Muscle of arm (tissue), 12 donors: ENCODE data around the gene CLEC16A. TPM values are rescaled to one million over a fixed set of nuclear protein-coding genes. Genes with fewer than 3 reads are reported as not detected.

Source experiments
- DNase-seq: peaks from one replicate; pipeline ENCODE4 v3.0.0-alpha.2; 2013
- polyA plus RNA-seq, 12 donors: library from polyadenylated mRNA; unstranded; fragments of 120-200 nt; gene quantifications; one replicate each; pipeline ENCODE4 v1.2.1, GENCODE V29; 2013; ENCODE audit not compliant: insufficient read length in 12 of 12

CLEC16A gene
- polyA plus RNA-seq, 12 donors, result 11.8 to 16.1 (median 14.0) TPM; not detected in 1

DNA sequence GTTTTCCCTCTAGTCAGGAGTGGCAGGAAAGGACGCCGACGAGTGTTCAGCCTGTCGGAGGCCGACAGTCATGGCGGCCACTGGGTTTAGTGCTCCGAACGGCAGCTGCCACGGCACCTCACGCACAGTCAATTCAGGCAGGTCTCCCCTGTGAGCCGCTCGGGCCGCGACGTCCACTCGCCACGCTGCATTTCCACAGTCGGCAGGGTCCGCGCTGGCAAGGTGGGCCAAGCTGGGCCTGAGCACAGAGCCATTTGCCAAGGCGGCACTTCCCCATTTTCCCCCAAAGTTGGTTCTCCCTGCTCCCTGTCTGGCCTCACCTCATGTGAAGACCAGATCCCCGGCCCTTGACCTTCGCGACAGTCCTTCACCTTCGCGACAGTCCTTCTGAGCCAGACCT, 229.8 kb downstream of the CLEC16A start:
- DNase-seq, result no peak

- no peak for DNase-seq
Measured at GRCh38 chr16:11175106-11175786, 230.9 kb downstream of the CLEC16A start.

- DNase-seq, result no peak
Measured at GRCh38 chr16:11175787-11176341, 231.5 kb downstream of the CLEC16A start.

GRCh38 chr16:11177578-11178160, 233.3 kb downstream of the CLEC16A start:
- no peak for DNase-seq

DNA sequence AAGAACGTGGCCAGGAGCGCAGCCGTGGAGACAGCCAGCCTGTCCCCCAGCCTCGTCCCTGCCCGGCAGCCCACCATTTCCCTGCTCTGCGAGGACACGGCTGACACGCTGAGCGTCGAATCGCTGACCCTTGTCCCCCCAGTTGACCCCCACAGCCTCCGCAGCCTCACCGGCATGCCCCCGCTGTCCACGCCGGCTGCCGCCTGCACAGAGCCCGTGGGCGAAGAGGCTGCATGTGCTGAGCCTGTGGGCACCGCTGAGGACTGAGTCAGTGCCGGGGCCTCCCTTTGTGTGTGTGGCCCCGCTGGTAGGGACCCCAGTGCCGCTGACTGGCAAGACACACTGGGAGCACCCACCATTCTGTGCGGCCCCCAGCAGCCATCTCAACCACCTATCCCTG, 234.1 kb downstream of the CLEC16A start:
- no peak for DNase-seq

DNA sequence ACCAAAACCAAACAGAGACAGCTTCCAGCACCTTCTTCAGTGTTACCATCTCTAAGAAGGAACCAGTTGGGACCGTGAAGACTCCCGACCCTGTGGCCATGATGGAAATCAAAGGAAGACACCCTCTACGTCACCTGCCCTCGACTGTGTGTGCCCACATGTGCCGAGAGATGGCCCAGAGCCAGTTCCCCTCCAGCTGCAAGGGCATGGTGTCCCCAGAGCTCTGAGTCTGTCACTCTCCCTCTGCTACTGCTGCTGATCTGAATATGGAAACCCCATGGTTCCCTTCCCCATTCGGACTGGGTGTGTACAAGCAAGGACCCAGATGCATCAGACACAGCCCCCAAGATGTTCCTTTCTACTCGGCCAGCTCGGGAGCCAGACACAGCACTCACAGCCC, 235.2 kb downstream of the CLEC16A start:
- DNase-seq, result no peak

GRCh38 chr16:11180489-11180888, 236.1 kb downstream of the CLEC16A start:
- no peak for DNase-seq

DNA sequence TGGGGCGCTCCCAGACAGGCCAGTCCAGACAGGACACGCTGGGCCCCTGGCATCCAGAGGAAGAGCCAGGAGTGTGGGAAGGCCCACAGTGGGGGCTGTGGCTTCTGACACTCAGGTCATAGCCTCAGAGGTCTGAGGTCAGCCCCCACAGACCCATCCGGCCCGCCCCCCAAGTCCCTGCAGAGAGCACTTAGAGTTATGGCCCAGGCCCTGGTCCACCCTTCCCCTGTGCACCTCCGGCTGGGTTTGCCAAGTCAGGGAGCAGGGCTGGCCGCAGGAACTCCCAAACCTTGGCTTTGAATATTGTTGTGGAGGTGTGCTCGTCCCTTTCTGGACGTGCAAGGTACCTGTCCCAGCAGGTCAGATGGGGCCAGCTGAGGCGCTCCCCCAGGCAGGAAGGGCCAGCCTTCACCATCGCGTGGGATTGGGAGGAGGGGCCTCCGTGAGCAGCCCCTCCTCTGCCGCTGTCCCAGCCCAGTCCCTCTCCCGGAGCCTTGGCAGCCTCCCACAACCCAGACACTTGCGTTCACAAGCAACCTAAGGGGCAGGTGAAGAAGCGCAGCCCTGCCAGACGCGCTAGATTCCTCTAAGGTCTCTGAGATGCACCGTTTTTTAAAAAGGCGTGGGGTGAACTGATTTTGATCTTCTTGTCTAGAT, 237.0 kb downstream of the CLEC16A start:
- no peak for DNase-seq

DNA sequence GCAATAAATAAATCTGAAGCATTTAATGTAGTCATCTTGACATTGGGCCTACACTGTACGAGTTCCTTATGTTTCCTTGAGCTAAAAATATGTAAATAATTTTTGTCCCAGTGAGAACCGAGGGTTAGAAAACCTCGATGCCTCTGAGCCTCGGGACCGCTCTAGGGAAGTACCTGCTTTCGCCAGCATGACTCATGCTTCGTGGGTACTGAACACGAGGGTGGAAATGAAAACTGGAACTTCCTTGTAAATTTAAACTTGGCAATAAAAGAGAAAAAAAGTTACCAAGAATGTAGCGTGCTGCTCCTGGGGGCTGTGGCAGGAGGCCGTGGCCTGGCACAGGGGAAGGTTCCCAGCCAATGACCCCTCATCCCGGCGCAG, 237.5 kb downstream of the CLEC16A start:
- no peak for DNase-seq

GRCh38 chr16:11182411-11182810, 238.0 kb downstream of the CLEC16A start:
- DNase-seq, result no peak

DNA sequence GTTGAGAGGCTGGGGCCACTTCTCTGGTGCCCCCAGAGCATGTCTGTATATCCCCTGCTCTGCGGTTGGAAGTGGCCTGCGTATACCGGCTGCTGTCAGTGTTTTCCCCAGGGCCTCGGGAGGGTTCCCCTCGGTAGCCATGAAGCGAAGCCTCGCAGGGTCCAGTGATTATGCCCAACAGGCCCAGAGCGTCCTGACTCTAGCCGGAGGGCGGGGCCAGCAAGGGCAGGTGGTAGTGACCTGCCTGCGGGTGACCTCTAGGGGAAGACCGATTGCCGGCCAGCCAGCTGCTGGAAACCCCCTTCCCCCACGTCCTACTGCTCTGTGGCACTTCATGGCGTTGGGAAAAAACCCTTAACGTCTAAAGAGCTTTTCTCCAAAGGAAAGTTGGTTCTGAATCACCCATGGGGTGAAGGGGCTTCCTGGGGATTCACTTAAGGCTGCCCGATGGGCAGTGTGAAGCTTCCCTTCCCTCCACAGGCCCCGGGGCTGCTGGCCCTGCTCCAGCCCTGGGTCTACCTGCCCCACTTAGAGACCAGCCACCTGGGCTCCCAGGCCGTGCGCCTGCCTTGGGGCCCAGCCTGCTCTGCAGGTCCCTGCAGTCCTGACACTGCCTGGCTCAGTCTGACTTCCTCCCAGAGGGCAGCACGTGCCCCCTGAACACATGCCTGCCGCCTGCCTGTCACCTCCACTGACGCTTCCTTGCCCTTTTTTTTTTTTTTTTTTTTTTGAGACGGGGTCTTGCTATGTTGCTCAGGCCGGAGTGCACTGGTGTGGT, 238.9 kb downstream of the CLEC16A start:
- DNase-seq, result no peak

DNA sequence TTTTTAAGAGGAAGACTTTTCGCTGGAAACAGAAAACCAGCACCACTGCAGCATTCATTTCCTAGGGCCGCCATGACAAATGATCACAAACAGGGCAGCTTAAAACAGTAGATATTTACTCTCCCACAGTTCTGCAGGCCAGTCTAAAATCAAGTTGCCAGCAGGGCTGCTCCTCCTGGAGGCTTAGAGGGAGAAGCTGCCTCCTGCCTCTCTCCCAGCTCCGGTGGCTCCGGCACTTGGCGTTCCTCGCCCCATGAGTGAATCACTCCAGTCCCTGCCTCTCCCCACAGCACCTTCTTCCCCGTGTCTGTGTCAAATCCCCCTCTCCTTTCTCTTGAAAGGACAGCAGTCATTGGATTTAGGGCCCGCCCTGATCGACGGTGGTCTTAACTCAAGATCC, 239.6 kb downstream of the CLEC16A start:
- DNase-seq, result no peak

GRCh38 chr16:11187522-11188023, 243.2 kb downstream of the CLEC16A start:
- no peak for DNase-seq

DNA sequence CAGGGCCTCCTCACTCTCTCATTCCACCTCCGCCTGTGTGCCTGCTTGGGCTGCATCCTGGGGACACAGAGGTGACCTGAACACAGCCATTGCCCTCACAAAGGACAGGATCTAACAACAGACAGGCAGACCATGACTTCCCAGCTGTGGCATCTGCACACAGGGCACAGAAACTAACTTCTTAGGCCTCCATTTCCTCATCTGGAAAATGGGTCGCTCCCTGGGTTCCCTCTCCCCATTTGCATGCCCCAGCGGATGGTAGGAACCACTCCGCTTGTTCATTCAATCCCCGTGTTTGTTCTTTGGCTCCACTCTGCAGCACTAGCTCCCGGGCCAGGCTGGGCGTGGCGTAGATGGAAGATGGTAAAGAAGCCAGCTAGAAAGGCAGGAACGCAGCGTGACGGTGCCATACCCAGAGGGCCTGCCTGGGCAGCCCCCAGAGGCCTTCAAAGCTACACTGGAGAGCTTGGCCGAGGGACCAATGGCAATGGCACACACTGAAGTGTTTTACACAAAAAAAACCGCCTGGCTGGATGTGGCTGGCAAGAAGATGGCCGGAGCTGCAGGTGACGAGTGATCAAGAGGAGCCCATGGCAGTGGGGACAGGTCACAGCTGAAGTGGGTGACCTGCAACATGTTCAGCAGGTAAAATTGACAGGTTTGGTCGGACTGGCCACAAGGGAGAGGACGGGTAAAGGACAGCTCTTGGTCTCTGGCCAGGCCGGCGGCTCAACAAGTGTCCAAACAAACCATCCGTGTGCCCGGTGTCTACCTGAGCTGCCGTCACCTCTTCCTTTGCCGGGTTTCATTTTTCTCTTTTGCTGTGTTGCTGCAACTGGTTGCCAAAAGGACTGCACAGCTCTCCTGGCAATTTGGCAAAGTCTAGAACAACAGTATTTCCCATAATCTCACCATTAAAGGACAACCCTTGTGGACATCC, 244.7 kb downstream of the CLEC16A start:
- DNase-seq, result no peak

DNA sequence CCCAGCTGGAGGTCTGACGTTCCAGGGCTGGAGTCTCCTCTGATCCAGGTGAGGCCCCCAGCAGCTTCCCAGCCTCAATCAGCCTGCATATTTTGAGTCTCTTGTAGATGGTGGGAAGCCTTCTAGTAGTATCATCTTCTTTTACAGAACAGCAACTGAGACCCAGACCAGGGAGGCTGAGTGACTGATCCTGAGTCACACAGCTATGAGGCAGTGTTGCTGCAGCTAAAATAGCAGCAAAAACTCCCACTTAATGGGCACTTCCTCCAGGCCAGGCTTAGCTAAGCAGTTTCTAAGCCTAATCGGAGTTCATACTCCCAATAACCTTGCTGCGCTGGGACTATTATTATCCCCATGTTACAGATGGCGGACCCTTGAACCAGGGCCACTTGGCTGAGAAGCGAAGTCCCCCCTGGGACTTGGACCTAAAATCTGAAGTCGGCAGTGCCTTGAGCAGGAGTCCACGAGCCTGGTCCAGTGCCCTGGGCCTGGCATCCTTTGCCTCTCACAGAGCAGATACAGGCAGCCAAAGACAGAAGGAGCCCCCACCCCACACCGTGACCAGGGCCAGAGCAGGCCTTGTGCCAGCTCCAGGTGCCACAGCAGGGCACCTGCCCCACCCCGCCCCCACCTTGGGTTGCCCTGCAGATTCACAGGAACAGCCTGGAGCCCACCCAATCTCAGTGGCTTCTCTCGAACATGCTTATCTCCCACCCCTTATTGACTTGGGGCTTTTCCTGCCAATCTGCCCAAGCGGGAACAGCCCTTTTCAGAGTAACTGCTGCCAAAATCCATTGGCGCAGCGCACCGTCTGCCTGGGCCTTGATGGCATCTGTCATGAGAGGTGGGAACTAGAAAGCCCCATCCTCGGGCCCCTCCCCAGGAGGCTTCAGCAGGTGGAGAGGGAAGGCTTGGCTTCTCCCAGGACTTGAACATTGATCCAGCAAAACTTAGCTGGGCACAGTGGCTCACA, 246.5 kb downstream of the CLEC16A start:
- no peak for DNase-seq

DNA sequence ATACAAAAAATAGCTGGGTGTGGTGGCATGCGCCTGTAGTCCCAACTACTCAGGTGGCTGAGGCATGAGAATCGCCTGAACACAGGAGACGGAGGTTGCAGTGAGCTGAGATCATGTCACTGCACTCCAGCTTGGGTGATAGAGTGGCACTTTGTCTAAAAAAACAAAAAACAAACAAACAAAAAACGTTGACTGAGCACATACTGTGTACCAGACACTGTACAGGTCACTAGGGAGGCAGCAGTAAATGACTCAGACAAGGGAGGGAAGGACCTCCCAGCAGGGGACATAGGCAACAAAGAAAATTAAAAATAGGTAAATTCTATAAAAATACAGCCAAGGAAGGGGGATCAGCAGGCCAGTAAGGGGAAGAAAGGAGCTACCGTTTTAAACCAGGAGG, 247.3 kb downstream of the CLEC16A start:
- no peak for DNase-seq

- DNase-seq, result no peak
Measured at GRCh38 chr16:11193494-11193893, 249.1 kb downstream of the CLEC16A start.

DNA sequence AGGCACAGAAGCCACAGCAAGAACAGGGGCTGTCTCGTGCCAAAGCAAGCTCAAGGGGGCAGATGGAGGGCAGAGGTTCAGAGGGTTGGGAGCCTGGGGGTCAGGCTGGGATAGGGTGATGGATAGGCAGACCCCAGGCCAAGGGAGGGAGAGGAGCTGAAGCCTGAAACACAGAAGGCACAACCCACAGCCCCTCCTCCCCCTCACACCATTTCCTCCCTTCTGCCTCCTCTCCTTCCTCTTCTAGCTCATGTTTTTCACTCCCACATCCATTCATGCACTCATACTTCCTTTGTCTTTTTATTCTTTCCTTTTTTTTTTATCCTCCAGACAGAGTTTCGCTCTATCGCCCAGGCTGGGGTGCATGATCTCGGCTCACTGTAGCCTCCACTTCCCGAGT, 250.5 kb downstream of the CLEC16A start:
- no peak for DNase-seq

DNA sequence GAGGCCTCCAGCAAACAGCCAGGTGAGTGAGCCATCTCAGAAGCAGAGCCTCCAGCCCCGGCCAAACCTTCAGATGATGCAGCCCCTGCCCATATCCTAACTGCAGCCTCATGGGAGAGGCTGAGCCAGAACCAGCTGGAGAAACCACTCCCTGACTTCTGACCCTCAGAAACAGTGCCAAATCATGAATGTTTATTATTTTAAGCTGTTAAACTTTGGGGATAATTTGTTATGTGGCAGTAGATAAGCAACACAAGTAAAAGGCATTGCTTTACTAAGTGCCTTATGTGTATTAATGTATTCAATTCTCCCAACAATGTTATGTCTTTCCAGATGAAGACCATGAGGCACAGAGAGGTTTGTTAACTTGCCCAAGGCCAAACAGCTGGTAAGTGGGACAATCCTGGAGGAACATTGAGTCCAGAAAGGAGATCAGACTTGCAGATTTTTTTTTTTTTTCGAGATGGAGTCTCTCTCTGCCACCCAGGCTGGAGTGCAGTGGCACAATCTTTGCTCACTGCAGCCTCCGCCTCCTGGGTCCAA, 252.0 kb downstream of the CLEC16A start:
- DNase-seq, result no peak
